ENCODE measurements around the gene IL6. TPM values are rescaled to one million over a fixed set of nuclear protein-coding genes. Genes with fewer than 3 reads are reported as not detected.
"Not testable (repeated sequence)": the region's sequence is repeated elsewhere in the genome, so short reads cannot be mapped to it uniquely, and the experiment has no call there.

IL6 gene
- total RNA-seq (1 to 10 TPM in 2 of 6 donors, under 1 TPM in 4; 0.22 to 1.7 (median 0.34) TPM), polyA plus RNA-seq (1 to 10 TPM in 1 of 2 donors, under 1 TPM in 1; 0.68 to 3.1 TPM)

DNA sequence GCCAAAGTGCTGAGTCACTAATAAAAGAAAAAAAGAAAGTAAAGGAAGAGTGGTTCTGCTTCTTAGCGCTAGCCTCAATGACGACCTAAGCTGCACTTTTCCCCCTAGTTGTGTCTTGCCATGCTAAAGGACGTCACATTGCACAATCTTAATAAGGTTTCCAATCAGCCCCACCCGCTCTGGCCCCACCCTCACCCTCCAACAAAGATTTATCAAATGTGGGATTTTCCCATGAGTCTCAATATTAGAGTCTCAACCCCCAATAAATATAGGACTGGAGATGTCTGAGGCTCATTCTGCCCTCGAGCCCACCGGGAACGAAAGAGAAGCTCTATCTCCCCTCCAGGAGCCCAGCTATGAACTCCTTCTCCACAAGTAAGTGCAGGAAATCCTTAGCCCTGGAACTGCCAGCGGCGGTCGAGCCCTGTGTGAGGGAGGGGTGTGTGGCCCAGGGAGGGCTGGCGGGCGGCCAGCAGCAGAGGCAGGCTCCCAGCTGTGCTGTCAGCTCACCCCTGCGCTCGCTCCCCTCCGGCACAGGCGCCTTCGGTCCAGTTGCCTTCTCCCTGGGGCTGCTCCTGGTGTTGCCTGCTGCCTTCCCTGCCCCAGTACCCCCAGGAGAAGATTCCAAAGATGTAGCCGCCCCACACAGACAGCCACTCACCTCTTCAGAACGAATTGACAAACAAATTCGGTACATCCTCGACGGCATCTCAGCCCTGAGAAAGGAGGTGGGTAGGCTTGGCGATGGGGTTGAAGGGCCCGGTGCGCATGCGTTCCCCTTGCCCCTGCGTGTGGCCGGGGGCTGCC lies at the start of gene IL6:
TSS of gene IL6 (plus strand) at position 294 of the 807 bp plus-strand sequence. CDS start at position 357, 63 bp downstream.
- Histone ChIP-seq H3K36me3 (no peaks in the 10 kb centered on the region), H3K27me3 (no peaks in the 10 kb centered on the region), H3K9me3 (no peaks in the 10 kb centered on the region), H3K4me3 (peak within 1 kb of the TSS in 2 of 4 donors; percentile 1 to 26), H3K4me1 (no peaks in the 10 kb centered on the region), H3K27ac (peak within 1 kb of the TSS in 1 of 4 donors; percentile 37)
- WGBS, 2 donors, result 26 to 27% methylated on average over 28 of the region's 28 CpGs
- intact Hi-C loops (cut with DNase I), result loop anchor here in 1 of 3 donors (5.0 to 10.0 kb wide), 2 partner anchors 170 to 328 kb away; no protein-coding TSS in a partner anchor
- FAIRE-seq (no peak), DNase-seq (peak; percentile 56 to 90 (median 74)), ATAC-seq (peak; percentile 80 to 84 (median 82))
- TF ChIP-seq, protein P1, sequence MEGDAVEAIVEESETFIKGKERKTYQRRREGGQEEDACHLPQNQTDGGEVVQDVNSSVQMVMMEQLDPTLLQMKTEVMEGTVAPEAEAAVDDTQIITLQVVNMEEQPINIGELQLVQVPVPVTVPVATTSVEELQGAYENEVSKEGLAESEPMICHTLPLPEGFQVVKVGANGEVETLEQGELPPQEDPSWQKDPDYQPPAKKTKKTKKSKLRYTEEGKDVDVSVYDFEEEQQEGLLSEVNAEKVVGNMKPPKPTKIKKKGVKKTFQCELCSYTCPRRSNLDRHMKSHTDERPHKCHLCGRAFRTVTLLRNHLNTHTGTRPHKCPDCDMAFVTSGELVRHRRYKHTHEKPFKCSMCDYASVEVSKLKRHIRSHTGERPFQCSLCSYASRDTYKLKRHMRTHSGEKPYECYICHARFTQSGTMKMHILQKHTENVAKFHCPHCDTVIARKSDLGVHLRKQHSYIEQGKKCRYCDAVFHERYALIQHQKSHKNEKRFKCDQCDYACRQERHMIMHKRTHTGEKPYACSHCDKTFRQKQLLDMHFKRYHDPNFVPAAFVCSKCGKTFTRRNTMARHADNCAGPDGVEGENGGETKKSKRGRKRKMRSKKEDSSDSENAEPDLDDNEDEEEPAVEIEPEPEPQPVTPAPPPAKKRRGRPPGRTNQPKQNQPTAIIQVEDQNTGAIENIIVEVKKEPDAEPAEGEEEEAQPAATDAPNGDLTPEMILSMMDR (IDR thresholded peaks at IDR 0.05), result no peak

GRCh38 chr7:22677263-22677662 lies 49.7 kb upstream of the IL6 start:
- H3K4me1 ChIP-seq; intact Hi-C loops (cut with DNase I); H3K36me3 ChIP-seq; DNase-seq; FAIRE-seq; ATAC-seq; H3K9me3 ChIP-seq; H3K4me3 ChIP-seq; H3K27me3 ChIP-seq; H3K27ac ChIP-seq: not testable (repeated sequence)
- 88 to 92% methylated on average over 5 of the region's 5 CpGs for WGBS, 2 donors

DNA sequence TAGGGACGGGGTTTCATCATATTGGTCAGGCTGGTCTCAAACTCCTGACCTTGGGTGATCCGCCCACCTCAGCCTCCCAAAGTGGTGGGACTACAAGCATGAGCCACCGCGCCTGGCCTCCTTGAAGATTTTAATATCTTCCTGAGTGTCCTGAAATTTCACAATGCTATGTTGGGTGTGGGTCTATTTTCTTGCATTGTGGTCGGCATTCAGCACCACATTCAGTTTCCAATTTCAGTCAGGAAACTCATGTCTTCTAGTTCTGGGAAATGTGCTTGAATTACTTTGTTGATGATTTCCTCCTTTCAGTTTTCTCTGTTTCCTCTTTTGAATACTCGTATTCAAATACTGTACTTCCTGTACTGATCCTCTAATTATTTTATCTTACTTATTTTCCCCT lies 49.3 kb upstream of the IL6 start:
- H3K27me3 ChIP-seq, result no peaks in the 10 kb centered on the region
- FAIRE-seq, result no peak
- intact Hi-C loops (cut with DNase I), result no loop called here
- no peak for DNase-seq
- WGBS, 2 donors, result 69 to 73% methylated on average over 6 of the region's 6 CpGs
- TF ChIP-seq, protein P1 (IDR thresholded peaks at IDR 0.05), result no peak
- H3K4me3 ChIP-seq, result no peak overlapping the region
- no peaks in the 10 kb centered on the region for H3K36me3 ChIP-seq
- H3K9me3 ChIP-seq, result no peaks in the 10 kb centered on the region
- ATAC-seq, result no peak
- no peak overlapping the region for H3K27ac ChIP-seq
- H3K4me1 ChIP-seq, result no peaks in the 10 kb centered on the region

GRCh38 chr7:22680482-22680911 lies 46.5 kb upstream of the IL6 start:
- intact Hi-C loops (cut with DNase I), result no loop called here
- Histone ChIP-seq H3K36me3 (no peaks in the 10 kb centered on the region), H3K27me3 (no peaks in the 10 kb centered on the region), H3K4me3 (no peak overlapping the region), H3K9me3 (no peaks in the 10 kb centered on the region), H3K4me1 (no peaks in the 10 kb centered on the region), H3K27ac (no peak overlapping the region)
- FAIRE-seq (no peak), ATAC-seq (no peak), DNase-seq (no peak)
- 51 to 52% methylated on average over 5 of the region's 5 CpGs for WGBS, 2 donors
- TF ChIP-seq, protein P1 (IDR thresholded peaks at IDR 0.05), result no peak

- ATAC-seq (no peak), FAIRE-seq (no peak), DNase-seq (no peak)
- Histone ChIP-seq H3K9me3 (no peaks in the 10 kb centered on the region), H3K27me3 (no peaks in the 10 kb centered on the region), H3K4me3 (no peak overlapping the region), H3K27ac (no peak overlapping the region), H3K4me1 (no peaks in the 10 kb centered on the region), H3K36me3 (no peaks in the 10 kb centered on the region)
- TF ChIP-seq, protein P1 (IDR thresholded peaks at IDR 0.05), result no peak
- WGBS, 2 donors, result 42 to 45% methylated on average over 2 of the region's 2 CpGs
- intact Hi-C loops (cut with DNase I), result no loop called here
Observed at GRCh38 chr7:22681312-22681711, 45.7 kb upstream of the IL6 start.
